Measurements from ENCODE around the gene ATP8A2. TPM values are rescaled to one million over a fixed set of nuclear protein-coding genes. Genes with fewer than 3 reads are reported as not detected.

Gene ATP8A2
- total and polyA plus RNA-seq, 2 of the 4 experiments (the other 2 are of a cell fraction) = 0.02 to 0.18 TPM

- Histone ChIP-seq H3K14ac (replicated peaks; ENCODE audit: low read depth, low read length) (no peak overlapping the region), H3K27ac (ENCODE audit: insufficient read depth, low read length) (no peak overlapping the region), H4K8ac (ENCODE audit: low read depth in 2 of 2, low read length in 2 of 2) (no peak overlapping the region), H4K5ac (ENCODE audit: low read depth, low read length) (no peak overlapping the region), H3K79me1 (ENCODE audit: low read depth in 1 of 2, low read length in 2 of 2) (no peaks in the 10 kb centered on the region), H4K91ac (ENCODE audit: insufficient read depth, low read depth, low read length) (no peak overlapping the region), H2BK5ac (ENCODE audit: low read depth, low read length, poor library complexity, severe bottlenecking) (no peak overlapping the region), H3K9me1 (ENCODE audit: insufficient read depth, low read length) (no peaks in the 10 kb centered on the region), H3K56ac (ENCODE audit: extremely low read depth, insufficient read depth, low read length) (no peak overlapping the region), H3K4me1 (ENCODE audit: control insufficient read depth, insufficient read depth, low read length) (no peaks in the 10 kb centered on the region), H2BK15ac (ENCODE audit: low read depth, low read length) (no peak overlapping the region), H3K18ac (ENCODE audit: low read depth, low read length) (no peak overlapping the region), H3K4ac (ENCODE audit: low read depth, low read length) (no peak overlapping the region), H3K4me3 (ENCODE audit: insufficient read depth, low read depth, low read length) (no peak overlapping the region), H3K4me2 (ENCODE audit: low read depth, low read length) (no peak overlapping the region), H4K20me1 (ENCODE audit: insufficient read depth, low read length) (no peaks in the 10 kb centered on the region), H3K9me3 (ENCODE audit: control insufficient read depth, insufficient read depth, low read length) (no peaks in the 10 kb centered on the region), H2BK120ac (ENCODE audit: low read depth, low read length) (no peak overlapping the region), H3K36me3 (ENCODE audit: control insufficient read depth, insufficient read depth, low read length) (no peaks in the 10 kb centered on the region), H2BK20ac (ENCODE audit: low read depth, low read length) (no peak overlapping the region), H3K27me3 (ENCODE audit: control insufficient read depth, insufficient read depth, low read length) (no peaks in the 10 kb centered on the region), H2AK5ac (ENCODE audit: low read depth, low read length) (no peak overlapping the region), H2AK9ac (replicated peaks; ENCODE audit: low read depth, low read length, poor library complexity) (no peak overlapping the region), H3K9ac (ENCODE audit: low read depth, low read length) (no peak overlapping the region), H2AFZ (replicated peaks; ENCODE audit: low read length, poor library complexity) (no peak overlapping the region), H3K23ac (ENCODE audit: low read depth, low read length) (no peak overlapping the region)
- POLR2A ChIA-PET (ENCODE audit: unreplicated experiment) = no interaction called here
- no peak for DNase-seq
- no peak for ATAC-seq (ENCODE audit: low read depth)
- no TSS peak for BruUV-seq (replicated peaks)
- in situ Hi-C loops (cut with MboI; ENCODE audit: low sequenced_read_pairs) (no loop called here), intact Hi-C loops (cut with micrococcal nuclease) (no loop called here), dilution Hi-C loops (cut with HindIII; ENCODE audit: low sequenced_read_pairs, unreplicated experiment) (no loop called here)
- TF ChIP-seq RFX5 (IDR thresholded peaks at IDR 0.05; ENCODE audit: low read depth, low read length) (no peak), USF2 (IDR thresholded peaks at IDR 0.05; ENCODE audit: low read depth, low read length) (no peak), RCOR1 (IDR thresholded peaks at IDR 0.05; ENCODE audit: insufficient replicate concordance, low read length) (no peak), CHD1 (IDR thresholded peaks at IDR 0.05; ENCODE audit: low read depth, low read length) (no peak), CEBPB (IDR thresholded peaks at IDR 0.05; ENCODE audit: low read depth, low read length) (no peak), BHLHE40 (IDR thresholded peaks at IDR 0.05; ENCODE audit: low read depth, low read length) (no peak), MAZ (IDR thresholded peaks at IDR 0.05; ENCODE audit: borderline replicate concordance, low read depth, low read length) (no peak), CTCF (conservative IDR thresholded peaks at IDR 0.05; ENCODE audit: low read depth, low read length) (no peak), MAFK (IDR thresholded peaks at IDR 0.05; ENCODE audit: low read depth, low read length) (no peak), RAD21 (IDR thresholded peaks at IDR 0.05; ENCODE audit: low read length) (no peak), SMC3 (IDR thresholded peaks at IDR 0.05; ENCODE audit: low read depth, low read length) (no peak)
- WGBS, 2 experiments (ENCODE audit: extremely low coverage in 2 of 2, insufficient read length in 1 of 2) = no CpG with 5 or more reads among the region's 4 CpGs
- CTCF ChIA-PET = no interaction called here
These were observed 594.3 kb downstream of the ATP8A2 start for GRCh38 chr13:25966086-25966485.
